Body of pancreas (tissue), 4 donors: ENCODE results near the gene CACNA2D4. TPM values are rescaled to one million over a fixed set of nuclear protein-coding genes. Genes with fewer than 3 reads are reported as not detected.
A peak's percentile ranks its signal among the peaks of the same experiment; 100 is the strongest.

Source experiments
- ATAC-seq: fragments of 150-250 bp; one replicate; pipeline ENCODE4 v1.9.1; 2016
- DNase-seq, 4 donors: peaks; one replicate each; pipeline ENCODE4 v3.0.0-alpha.2; 2019
- H3K27ac ChIP-seq, 4 donors: fragments of 200-600 bp; sonication (generic); 1 replicate in 3 of 4; 2 replicates in 1 of 4; pipeline versions ENCODE4 v1.5.1 to v1.6.1; 2016 to 2019; ENCODE audit warnings: mild to moderate bottlenecking in 1 of 4, mixed read lengths in 1 of 4, moderate library complexity in 1 of 4
- H3K27me3 ChIP-seq, 2 donors: fragments of 200-600 bp; sonication (generic); one replicate each; pipeline ENCODE4 v1.6.0; 2016; ENCODE audit warnings: mild to moderate bottlenecking in 1 of 2
- H3K36me3 ChIP-seq, 2 donors: fragments of 200-600 bp; sonication (generic); replicated peaks in 1 of 2; 2 replicates each; pipeline ENCODE4 v1.5.1; 2016; ENCODE audit warnings: low read depth in 2 of 2; ENCODE audit not compliant: insufficient read depth in 1 of 2
- H3K4me1 ChIP-seq: fragments of 200-600 bp; sonication (generic); one replicate; pipeline ENCODE4 v1.6.0; 2016
- H3K4me3 ChIP-seq, 2 donors: fragments of 200-600 bp; sonication (generic); 1 replicate in 1 of 2; 2 replicates in 1 of 2; pipeline ENCODE4 v1.5.1; 2016 to 2019
- H3K9me3 ChIP-seq, 3 donors: fragments of 200-600 bp; sonication (generic); 1 replicate in 2 of 3; 2 replicates in 1 of 3; pipeline ENCODE4 v1.5.1; 2016
- POLR2A ChIP-seq, 3 donors: fragments of 450-650 bp; IDR thresholded peaks; one replicate each; pipeline ENCODE4 v1.6.1; 2016; ENCODE audit warnings: antibody characterized with exemption in 3 of 3, mild to moderate bottlenecking in 2 of 3
- whole genome bisulfite sequencing, 2 donors: methylation state at CpG; one replicate each; pipeline ENCODE4 v1.1.5; 2017; 5-methylcytosine and 5-hydroxymethylcytosine counted together
- intact Hi-C: fragments of 100-400 bp; cut with DNase I; formaldehyde crosslinking; loops from one replicate; pipeline ENCODE4 v1.15.1; 2023
- total RNA-seq, 2 donors: library from RNA; depleted of rRNA; stranded (reverse); fragments of >200 nt; gene quantifications; one replicate each; pipeline ENCODE4 v1.1.0, GENCODE V29; 2016
- TF ChIP-seq, protein P1 (sequence below), 7 experiments: fragments of 450-650 bp in 4 of 7; fragments of 200-600 bp in 3 of 7; sonication (generic) in 3 of 7; IDR thresholded peaks; one replicate each; pipeline ENCODE4 v1.5.1; 2016 to 2019; ENCODE audit warnings: antibody characterized with exemption in 7 of 7

Gene CACNA2D4
- total RNA-seq, 2 donors from 2014 or later: 3.6 TPM; not detected in 1

DNA sequence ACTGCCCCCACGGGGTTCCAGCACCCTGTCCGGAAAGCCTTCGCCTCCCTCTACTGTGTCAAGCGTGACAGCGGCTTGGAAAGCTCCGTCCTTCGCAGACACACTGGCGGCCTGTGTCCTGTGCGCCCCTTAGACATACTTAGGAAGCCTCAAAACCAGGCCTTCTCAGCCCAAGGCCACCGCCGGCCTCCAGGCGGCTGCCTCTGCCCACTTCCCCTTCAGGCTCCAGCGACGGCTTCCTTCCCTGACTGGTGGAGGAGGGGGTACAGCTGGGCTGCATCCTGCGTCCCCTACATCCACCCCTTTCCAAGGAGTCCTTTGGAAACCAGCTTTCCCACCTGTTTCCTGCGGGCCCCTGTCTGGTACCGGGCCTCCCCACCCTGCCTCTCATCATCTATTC is 2.5 kb upstream of the CACNA2D4 start:
- intact Hi-C loops: no loop called here
- 61 to 85% methylated on average over 17 of the region's 17 CpGs for WGBS, 2 donors
- no peaks in the 10 kb centered on the region for H3K4me1 ChIP-seq
- ATAC-seq (no peak), DNase-seq (no peak)
- H3K27ac ChIP-seq: peak overlapping the region in 1 of 4 donors; percentile 11
- no peak overlapping the region for H3K4me3 ChIP-seq
- TF ChIP-seq POLR2A (IDR thresholded peaks at IDR 0.05): no peak
- TF ChIP-seq, protein P1, sequence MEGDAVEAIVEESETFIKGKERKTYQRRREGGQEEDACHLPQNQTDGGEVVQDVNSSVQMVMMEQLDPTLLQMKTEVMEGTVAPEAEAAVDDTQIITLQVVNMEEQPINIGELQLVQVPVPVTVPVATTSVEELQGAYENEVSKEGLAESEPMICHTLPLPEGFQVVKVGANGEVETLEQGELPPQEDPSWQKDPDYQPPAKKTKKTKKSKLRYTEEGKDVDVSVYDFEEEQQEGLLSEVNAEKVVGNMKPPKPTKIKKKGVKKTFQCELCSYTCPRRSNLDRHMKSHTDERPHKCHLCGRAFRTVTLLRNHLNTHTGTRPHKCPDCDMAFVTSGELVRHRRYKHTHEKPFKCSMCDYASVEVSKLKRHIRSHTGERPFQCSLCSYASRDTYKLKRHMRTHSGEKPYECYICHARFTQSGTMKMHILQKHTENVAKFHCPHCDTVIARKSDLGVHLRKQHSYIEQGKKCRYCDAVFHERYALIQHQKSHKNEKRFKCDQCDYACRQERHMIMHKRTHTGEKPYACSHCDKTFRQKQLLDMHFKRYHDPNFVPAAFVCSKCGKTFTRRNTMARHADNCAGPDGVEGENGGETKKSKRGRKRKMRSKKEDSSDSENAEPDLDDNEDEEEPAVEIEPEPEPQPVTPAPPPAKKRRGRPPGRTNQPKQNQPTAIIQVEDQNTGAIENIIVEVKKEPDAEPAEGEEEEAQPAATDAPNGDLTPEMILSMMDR (IDR thresholded peaks at IDR 0.05): peak in 1 of 7 experiments; percentile 9
- H3K27me3 ChIP-seq: no peaks in the 10 kb centered on the region
- no peaks in the 10 kb centered on the region for H3K9me3 ChIP-seq
- H3K36me3 ChIP-seq: no peaks in the 10 kb centered on the region

DNA sequence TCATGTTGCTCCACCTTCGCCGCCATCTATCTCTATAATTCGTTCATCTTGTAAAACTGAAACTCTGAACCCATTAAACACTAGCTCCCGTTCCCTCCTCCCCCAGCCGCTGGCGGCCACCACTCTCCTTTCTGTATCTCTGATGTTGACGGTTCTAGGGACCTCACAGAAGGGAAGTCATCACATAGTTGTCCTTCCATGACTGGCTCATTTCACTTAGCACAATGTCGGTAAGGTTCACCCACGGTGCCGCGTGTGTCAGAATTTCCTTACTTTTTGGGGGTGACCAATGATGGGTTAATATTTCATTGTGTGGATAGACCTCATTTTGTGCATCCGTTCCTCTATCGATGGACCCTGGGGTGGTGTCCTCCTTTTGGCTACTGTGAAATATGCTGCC is 2.0 kb upstream of the CACNA2D4 start:
- DNase-seq (no peak), ATAC-seq (no peak)
- intact Hi-C loops: no loop called here
- Histone ChIP-seq H3K27me3 (no peaks in the 10 kb centered on the region), H3K36me3 (no peaks in the 10 kb centered on the region), H3K4me3 (no peak overlapping the region), H3K4me1 (no peaks in the 10 kb centered on the region), H3K27ac (peak overlapping the region in 1 of 4 donors; percentile 11), H3K9me3 (no peaks in the 10 kb centered on the region)
- 85 to 92% methylated on average over 13 of the region's 13 CpGs for WGBS, 2 donors
- TF ChIP-seq, protein P1 (IDR thresholded peaks at IDR 0.05): no peak
- TF ChIP-seq POLR2A (IDR thresholded peaks at IDR 0.05): no peak

DNA sequence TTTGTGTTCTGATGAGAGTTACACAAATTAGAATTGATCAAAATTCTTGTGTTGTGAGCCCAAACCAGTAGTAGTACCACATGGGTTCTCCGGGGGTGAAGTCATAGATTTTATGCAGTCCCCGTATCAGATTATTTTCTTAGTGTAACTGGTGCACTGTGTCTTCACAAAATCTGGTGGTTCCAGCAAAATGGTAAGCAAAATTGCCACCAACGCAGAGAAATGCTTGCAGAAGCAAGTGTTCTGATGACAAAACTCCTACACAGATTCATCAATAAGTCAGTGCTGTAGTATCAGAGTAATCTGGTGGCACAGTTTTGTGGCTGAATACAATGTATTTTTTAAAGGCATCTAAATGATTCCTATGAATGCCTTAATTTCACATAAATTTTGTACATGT is 1.3 kb upstream of the CACNA2D4 start:
- TF ChIP-seq, protein P1 (IDR thresholded peaks at IDR 0.05): no peak
- no peak for TF ChIP-seq POLR2A (IDR thresholded peaks at IDR 0.05)
- intact Hi-C loops: no loop called here
- DNase-seq (no peak), ATAC-seq (no peak)
- H3K9me3 ChIP-seq: no peaks in the 10 kb centered on the region
- no peaks in the 10 kb centered on the region for H3K27me3 ChIP-seq
- H3K27ac ChIP-seq: no peak overlapping the region
- WGBS, 2 donors: 83 to 84% methylated on average over 3 of the region's 3 CpGs
- no peaks in the 10 kb centered on the region for H3K36me3 ChIP-seq
- H3K4me1 ChIP-seq: no peaks in the 10 kb centered on the region
- H3K4me3 ChIP-seq: no peak overlapping the region

DNA sequence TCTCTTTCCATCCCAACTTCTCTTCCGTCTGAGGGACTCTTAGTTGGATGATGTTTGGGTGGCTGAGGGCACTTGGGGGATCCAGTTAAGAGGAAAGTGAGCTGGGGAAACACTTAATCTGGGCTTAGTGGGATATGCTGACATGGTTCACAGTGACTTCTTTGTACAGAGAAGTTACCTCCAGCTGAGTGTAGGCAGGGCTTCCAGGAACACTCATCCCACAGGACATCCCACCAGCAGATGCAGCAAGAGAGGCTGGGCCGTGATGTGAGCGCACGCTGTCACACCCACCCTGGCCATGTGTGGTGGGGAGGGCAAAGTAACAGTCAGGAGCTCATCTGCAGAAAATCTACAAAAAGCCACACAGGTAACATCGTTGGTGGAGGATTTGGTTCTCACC is 832 bp upstream of the CACNA2D4 start:
- Histone ChIP-seq H3K9me3 (no peaks in the 10 kb centered on the region), H3K4me1 (no peaks in the 10 kb centered on the region), H3K27me3 (no peaks in the 10 kb centered on the region), H3K36me3 (no peaks in the 10 kb centered on the region), H3K27ac (no peak overlapping the region), H3K4me3 (no peak overlapping the region)
- intact Hi-C loops: no loop called here
- WGBS, 2 donors: 79 to 82% methylated on average over 5 of the region's 5 CpGs
- TF ChIP-seq, protein P1 (IDR thresholded peaks at IDR 0.05): no peak
- ATAC-seq: no peak
- DNase-seq: no peak

DNA sequence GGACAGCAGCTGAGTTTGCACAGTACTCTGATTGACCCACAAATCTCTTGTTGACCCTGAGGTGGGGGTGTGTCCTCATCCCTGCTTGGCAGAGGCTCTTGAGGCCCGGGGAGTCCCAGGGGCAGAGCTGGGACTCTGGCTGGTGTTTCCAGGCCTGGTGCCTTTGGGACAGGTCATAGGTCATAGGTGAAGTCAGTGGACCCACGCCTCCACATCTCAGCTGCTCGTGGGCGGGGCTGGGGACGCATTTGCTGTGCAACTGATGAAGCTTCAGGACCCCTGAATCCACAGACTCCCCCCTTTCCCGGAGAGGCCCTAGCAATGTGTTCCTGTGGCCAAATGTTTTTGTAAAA is 408 bp upstream of the CACNA2D4 start:
- WGBS, 2 donors: 73% methylated on average over 6 of the region's 6 CpGs; no CpG with 5 or more reads in 1 of the 2 donors
- DNase-seq (no peak), ATAC-seq (no peak)
- Histone ChIP-seq H3K27ac (no peak overlapping the region), H3K4me3 (no peak overlapping the region), H3K9me3 (no peaks in the 10 kb centered on the region), H3K27me3 (no peaks in the 10 kb centered on the region), H3K36me3 (no peaks in the 10 kb centered on the region), H3K4me1 (no peaks in the 10 kb centered on the region)
- TF ChIP-seq, protein P1 (IDR thresholded peaks at IDR 0.05): no peak
- no peak for TF ChIP-seq POLR2A (IDR thresholded peaks at IDR 0.05)
- intact Hi-C loops: no loop called here
